ENCODE data around the gene ING2.

Gene ING2

DNA sequence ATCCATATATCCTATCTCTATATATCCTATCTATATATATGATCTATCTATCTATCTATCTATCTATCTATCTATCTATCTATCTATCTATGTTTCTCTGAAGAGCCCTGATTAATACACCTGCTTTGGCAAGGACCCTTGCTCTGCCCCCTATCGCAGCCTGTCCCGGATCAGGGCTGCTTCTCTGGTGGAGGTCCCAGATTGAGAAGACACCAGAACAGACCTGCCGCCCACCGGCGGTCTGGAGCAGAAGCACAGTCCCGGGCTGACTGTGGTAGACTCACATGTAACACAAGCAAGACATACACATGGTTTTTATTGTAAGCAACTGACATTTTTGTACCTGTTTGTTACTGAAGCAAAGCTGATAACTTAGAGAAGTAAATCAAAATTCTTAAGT, 52.8 kb downstream of the ING2 start:
- DNase-seq (ENCODE audit: extremely low spot score): no peak
- CTCF ChIA-PET: no interaction called here
- TF ChIP-seq SUZ12 (IDR thresholded peaks at IDR 0.05): no peak
- no peak for TF ChIP-seq L3MBTL2 (conservative IDR thresholded peaks at IDR 0.05)
- no peak for TF ChIP-seq ZNF384 (IDR thresholded peaks at IDR 0.05)
- no peak for TF ChIP-seq FOXA1 (IDR thresholded peaks at IDR 0.05)
- no peak for TF ChIP-seq FOXM1 (IDR thresholded peaks at IDR 0.05; ENCODE audit: borderline replicate concordance)
- TF ChIP-seq BHLHE40 (IDR thresholded peaks at IDR 0.05; ENCODE audit: borderline replicate concordance): no peak
- no peak for TF ChIP-seq SP1 (IDR thresholded peaks at IDR 0.05)
- TF ChIP-seq HDGF (IDR thresholded peaks at IDR 0.05; ENCODE audit: borderline replicate concordance): no peak
- no peak for TF ChIP-seq PKNOX1 (IDR thresholded peaks at IDR 0.05)
- no peak for TF ChIP-seq LEF1 (IDR thresholded peaks at IDR 0.05; ENCODE audit: borderline replicate concordance)
- no peak for TF ChIP-seq TARDBP (IDR thresholded peaks at IDR 0.05)
- TF ChIP-seq FOXK2 (IDR thresholded peaks at IDR 0.05): no peak
- TF ChIP-seq ARNT (IDR thresholded peaks at IDR 0.05): no peak
- no peak for TF ChIP-seq CTBP1 (IDR thresholded peaks at IDR 0.05; ENCODE audit: borderline replicate concordance)
- no peak for TF ChIP-seq NFRKB (IDR thresholded peaks at IDR 0.05)
- TF ChIP-seq ELF4 (IDR thresholded peaks at IDR 0.05): no peak
- POLR2A ChIA-PET: no interaction called here

DNA sequence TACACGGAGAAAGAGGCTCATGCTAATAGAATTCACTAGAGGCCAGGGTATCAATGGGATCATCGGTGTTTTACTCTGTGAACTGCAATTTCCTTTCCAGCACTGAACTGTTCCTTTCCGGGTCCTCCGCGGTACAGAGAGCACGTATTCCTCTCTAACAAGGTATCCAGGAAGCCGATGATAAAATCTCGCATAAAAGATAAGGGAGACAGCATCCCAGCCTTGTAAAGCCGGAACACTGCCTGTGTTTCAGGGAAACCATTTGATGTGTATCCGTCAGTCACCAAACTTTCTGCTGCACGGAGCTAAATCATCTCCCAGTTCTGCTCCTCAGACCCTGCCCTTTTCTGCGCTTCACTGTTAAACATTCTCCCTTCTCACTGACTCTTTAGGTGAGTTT, 54.0 kb downstream of the ING2 start:
- TF ChIP-seq CTBP1 (IDR thresholded peaks at IDR 0.05; ENCODE audit: borderline replicate concordance): no peak
- no peak for TF ChIP-seq LEF1 (IDR thresholded peaks at IDR 0.05; ENCODE audit: borderline replicate concordance)
- no peak for TF ChIP-seq FOXM1 (IDR thresholded peaks at IDR 0.05; ENCODE audit: borderline replicate concordance)
- TF ChIP-seq ARNT (IDR thresholded peaks at IDR 0.05): no peak
- TF ChIP-seq SP1 (IDR thresholded peaks at IDR 0.05): no peak
- no peak for TF ChIP-seq FOXA1 (IDR thresholded peaks at IDR 0.05)
- no peak for TF ChIP-seq HDGF (IDR thresholded peaks at IDR 0.05; ENCODE audit: borderline replicate concordance)
- no peak for TF ChIP-seq L3MBTL2 (conservative IDR thresholded peaks at IDR 0.05)
- TF ChIP-seq BHLHE40 (IDR thresholded peaks at IDR 0.05; ENCODE audit: borderline replicate concordance): no peak
- no peak for TF ChIP-seq ZNF384 (IDR thresholded peaks at IDR 0.05)
- no peak for TF ChIP-seq PKNOX1 (IDR thresholded peaks at IDR 0.05)
- no peak for TF ChIP-seq NFRKB (IDR thresholded peaks at IDR 0.05)
- TF ChIP-seq SUZ12 (IDR thresholded peaks at IDR 0.05): no peak
- TF ChIP-seq FOXK2 (IDR thresholded peaks at IDR 0.05): no peak
- TF ChIP-seq TARDBP (IDR thresholded peaks at IDR 0.05): no peak
- no peak for TF ChIP-seq ELF4 (IDR thresholded peaks at IDR 0.05)
- POLR2A ChIA-PET: interaction anchor here (1.1 kb wide), 1 partner anchor 116 kb away, joined by 3 read pairs; no protein-coding TSS in a partner anchor
- CTCF ChIA-PET: no interaction called here

DNA sequence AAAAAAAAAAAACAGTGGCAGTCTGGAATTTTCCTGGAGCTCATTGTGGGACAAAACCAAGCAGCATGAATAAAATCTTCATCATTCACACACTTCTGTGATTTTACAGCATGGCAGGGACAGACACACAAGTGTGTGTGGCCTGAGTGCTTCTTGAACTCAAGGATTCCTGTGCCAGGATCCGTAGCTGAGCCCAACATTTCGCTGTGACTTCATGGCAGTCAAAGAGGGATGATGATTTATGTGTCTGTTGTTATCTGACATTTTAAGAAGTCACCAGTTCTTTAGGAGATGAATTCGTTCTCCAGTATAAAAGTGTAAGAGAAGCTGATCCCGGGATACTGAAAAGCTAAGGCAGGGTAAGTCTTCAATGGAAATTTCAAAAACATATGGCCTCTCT, 57.0 kb downstream of the ING2 start:
- POLR2A ChIA-PET: no interaction called here
- CTCF ChIA-PET: no interaction called here
- peak; percentile 71 for TF ChIP-seq PKNOX1 (IDR thresholded peaks at IDR 0.05)
- TF ChIP-seq LEF1 (IDR thresholded peaks at IDR 0.05; ENCODE audit: borderline replicate concordance): no peak
- no peak for DNase-seq (ENCODE audit: extremely low spot score)

More for the DNA sequence above, 54.0 kb downstream of the ING2 start:
- no peak for DNase-seq (ENCODE audit: extremely low spot score)

Data from HEK293T (cell line).